Thyroid gland (tissue), 4 donors: ENCODE data around the gene GRM2. TPM values are rescaled to one million over a fixed set of nuclear protein-coding genes. Genes with fewer than 3 reads are reported as not detected.

Source experiments
- DNase-seq, 2 donors: peaks; one replicate each; pipeline ENCODE4 v3.0.0-alpha.2; 2019
- H3K27ac ChIP-seq, 3 donors: fragments of 200-600 bp; sonication (generic); 1 replicate in 2 of 3; 2 replicates in 1 of 3; pipeline ENCODE4 v1.5.1; 2016 to 2019; ENCODE audit warnings: mild to moderate bottlenecking in 1 of 3, moderate library complexity in 1 of 3
- H3K27me3 ChIP-seq: fragments of 200-600 bp; sonication (generic); one replicate; pipeline ENCODE4 v1.5.1; 2019
- H3K36me3 ChIP-seq, 2 donors: fragments of 200-600 bp; sonication (generic); one replicate each; pipeline ENCODE4 v1.5.1; 2016 to 2019
- H3K4me1 ChIP-seq, 2 donors: fragments of 200-600 bp; sonication (generic); one replicate each; pipeline ENCODE4 v1.5.1; 2017 to 2019
- H3K4me3 ChIP-seq, 3 donors: fragments of 200-600 bp; sonication (generic); replicated peaks in 1 of 3; 1 replicate in 2 of 3; 2 replicates in 1 of 3; pipeline ENCODE4 v1.5.1; 2016; ENCODE audit warnings: mild to moderate bottlenecking in 1 of 3
- H3K9me3 ChIP-seq: fragments of 200-600 bp; sonication (generic); one replicate; pipeline ENCODE4 v1.5.1; 2017
- CTCF ChIP-seq, 6 experiments: fragments of 200-600 bp in 3 of 6; fragments of 450-650 bp in 3 of 6; sonication (generic) in 3 of 6; IDR thresholded peaks; one replicate each; pipeline ENCODE4 v1.5.1; 2016 to 2019; ENCODE audit warnings: antibody characterized with exemption in 6 of 6, mild to moderate bottlenecking in 2 of 6, inconsistent platforms in 1 of 6, moderate library complexity in 1 of 6
- POLR2A ChIP-seq, 2 donors: fragments of 450-650 bp; IDR thresholded peaks; one replicate each; pipeline ENCODE4 v1.6.1; 2017; ENCODE audit warnings: antibody characterized with exemption in 2 of 2, mild to moderate bottlenecking in 2 of 2, moderate library complexity in 1 of 2
- WGBS, 2 donors: methylation state at CpG; one replicate each; pipeline ENCODE4 v1.1.5; 2017; 5-methylcytosine and 5-hydroxymethylcytosine counted together
- intact Hi-C: fragments of 100-400 bp; cut with DNase I; formaldehyde crosslinking; loops from one replicate; pipeline ENCODE4 v1.15.1; 2023
- total RNA-seq, 4 donors: library from RNA; depleted of rRNA; stranded (reverse); fragments of >200 nt; gene quantifications; one replicate each; pipeline ENCODE4 v1.2.3, GENCODE V29; 2016

Gene GRM2
- total RNA-seq, 4 donors from 2014 or later: 0.20 to 0.81 (median 0.45) TPM; not detected in 1

- WGBS, 2 donors: 88 to 95% methylated on average over 5 of the region's 5 CpGs
Measured at GRCh38 chr3:51691021-51691420, 15.8 kb upstream of the GRM2 start.

GRCh38 chr3:51691949-51692348 is 14.9 kb upstream of the GRM2 start:
- DNase-seq: no peak
- intact Hi-C loops: no loop called here
- H3K4me1 ChIP-seq: peaks cover 0 to 12% of the 10 kb centered on the region in 2 donors
- H3K27me3 ChIP-seq: no peaks in the 10 kb centered on the region
- H3K4me3 ChIP-seq: no peak overlapping the region
- TF ChIP-seq POLR2A (IDR thresholded peaks at IDR 0.05): no peak
- TF ChIP-seq CTCF (IDR thresholded peaks at IDR 0.05): no peak
- 94 to 100% methylated on average over 1 to 3 of the region's 3 CpGs for whole genome bisulfite sequencing, 2 donors
- H3K27ac ChIP-seq: no peak overlapping the region
- H3K36me3 ChIP-seq: no peaks in the 10 kb centered on the region
- no peaks in the 10 kb centered on the region for H3K9me3 ChIP-seq

More at GRCh38 chr3:51691021-51691420, 15.8 kb upstream of the GRM2 start:
- H3K36me3 ChIP-seq: no peaks in the 10 kb centered on the region
- H3K4me3 ChIP-seq: no peak overlapping the region
- no peak for TF ChIP-seq CTCF (IDR thresholded peaks at IDR 0.05)
- TF ChIP-seq POLR2A (IDR thresholded peaks at IDR 0.05): no peak
- peak overlapping the region in 1 of 3 donors; percentile 10 for H3K27ac ChIP-seq
- DNase-seq: no peak
- intact Hi-C loops: no loop called here
- H3K4me1 ChIP-seq: peaks cover 0 to 16% of the 10 kb centered on the region in 2 donors
- no peaks in the 10 kb centered on the region for H3K27me3 ChIP-seq
- H3K9me3 ChIP-seq: no peaks in the 10 kb centered on the region

- Histone ChIP-seq H3K4me1 (peaks cover 0 to 6% of the 10 kb centered on the region in 2 donors), H3K4me3 (no peak overlapping the region), H3K36me3 (no peaks in the 10 kb centered on the region), H3K27me3 (no peaks in the 10 kb centered on the region), H3K27ac (no peak overlapping the region), H3K9me3 (no peaks in the 10 kb centered on the region)
- intact Hi-C loops: no loop called here
- no peak for DNase-seq
- WGBS, 2 donors: 91 to 96% methylated on average over 8 of the region's 8 CpGs
- TF ChIP-seq CTCF (IDR thresholded peaks at IDR 0.05): no peak
- TF ChIP-seq POLR2A (IDR thresholded peaks at IDR 0.05): no peak
Measured at GRCh38 chr3:51692980-51693395, 13.9 kb upstream of the GRM2 start.

- Histone ChIP-seq H3K4me3 (no peak overlapping the region), H3K4me1 (no peaks in the 10 kb centered on the region), H3K27ac (no peak overlapping the region), H3K27me3 (no peaks in the 10 kb centered on the region), H3K9me3 (no peaks in the 10 kb centered on the region), H3K36me3 (peaks cover 17 to 23% of the 10 kb centered on the region in 2 donors)
- TF ChIP-seq CTCF (IDR thresholded peaks at IDR 0.05) (no peak), POLR2A (IDR thresholded peaks at IDR 0.05) (no peak)
- 92 to 95% methylated on average over 4 to 10 of the region's 10 CpGs for WGBS, 2 donors
- intact Hi-C loops: no loop called here
- no peak for DNase-seq
Measured at GRCh38 chr3:51696954-51697353, 9.9 kb upstream of the GRM2 start.

GRCh38 chr3:51698209-51698608 is 8.7 kb upstream of the GRM2 start:
- no peak for DNase-seq
- TF ChIP-seq POLR2A (IDR thresholded peaks at IDR 0.05) (no peak), CTCF (IDR thresholded peaks at IDR 0.05) (no peak)
- intact Hi-C loops: no loop called here
- no peak overlapping the region for H3K4me3 ChIP-seq
- H3K9me3 ChIP-seq: no peaks in the 10 kb centered on the region
- H3K27me3 ChIP-seq: no peaks in the 10 kb centered on the region
- H3K4me1 ChIP-seq: no peaks in the 10 kb centered on the region
- 93 to 95% methylated on average over 6 of the region's 6 CpGs for WGBS, 2 donors
- peaks cover 19 to 25% of the 10 kb centered on the region in 2 donors for H3K36me3 ChIP-seq
- H3K27ac ChIP-seq: no peak overlapping the region
